ENCODE measurements around the gene AMPH.

AMPH gene

GRCh38 chr7:38507384-38507783, 123.8 kb downstream of the AMPH start:
- no peaks in the 10 kb centered on the region for H3K79me2 ChIP-seq (ENCODE audit: insufficient read depth, low read length)
- no peak overlapping the region for H3K4me2 ChIP-seq (ENCODE audit: low read depth, low read length, poor library complexity, severe bottlenecking)
- H3F3A ChIP-seq (ENCODE audit: insufficient read depth): no peaks in the 10 kb centered on the region
- H3K36me3 ChIP-seq (ENCODE audit: low read length): no peaks in the 10 kb centered on the region
- H3K9ac ChIP-seq (ENCODE audit: low read length): no peak overlapping the region
- H3K9me2 ChIP-seq (replicated peaks; ENCODE audit: insufficient read depth, low read length): no peaks in the 10 kb centered on the region
- H4K20me1 ChIP-seq (ENCODE audit: low read depth, low read length): no peaks in the 10 kb centered on the region
- TF ChIP-seq, protein P1, sequence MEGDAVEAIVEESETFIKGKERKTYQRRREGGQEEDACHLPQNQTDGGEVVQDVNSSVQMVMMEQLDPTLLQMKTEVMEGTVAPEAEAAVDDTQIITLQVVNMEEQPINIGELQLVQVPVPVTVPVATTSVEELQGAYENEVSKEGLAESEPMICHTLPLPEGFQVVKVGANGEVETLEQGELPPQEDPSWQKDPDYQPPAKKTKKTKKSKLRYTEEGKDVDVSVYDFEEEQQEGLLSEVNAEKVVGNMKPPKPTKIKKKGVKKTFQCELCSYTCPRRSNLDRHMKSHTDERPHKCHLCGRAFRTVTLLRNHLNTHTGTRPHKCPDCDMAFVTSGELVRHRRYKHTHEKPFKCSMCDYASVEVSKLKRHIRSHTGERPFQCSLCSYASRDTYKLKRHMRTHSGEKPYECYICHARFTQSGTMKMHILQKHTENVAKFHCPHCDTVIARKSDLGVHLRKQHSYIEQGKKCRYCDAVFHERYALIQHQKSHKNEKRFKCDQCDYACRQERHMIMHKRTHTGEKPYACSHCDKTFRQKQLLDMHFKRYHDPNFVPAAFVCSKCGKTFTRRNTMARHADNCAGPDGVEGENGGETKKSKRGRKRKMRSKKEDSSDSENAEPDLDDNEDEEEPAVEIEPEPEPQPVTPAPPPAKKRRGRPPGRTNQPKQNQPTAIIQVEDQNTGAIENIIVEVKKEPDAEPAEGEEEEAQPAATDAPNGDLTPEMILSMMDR (IDR thresholded peaks at IDR 0.05; ENCODE audit: insufficient read depth, low read length, poor library complexity, severe bottlenecking): no peak
- TF ChIP-seq EZH2phosphoT487 (conservative IDR thresholded peaks at IDR 0.05; ENCODE audit: low read length): no peak
- H3K27ac ChIP-seq (ENCODE audit: low read depth, low read length): no peak overlapping the region
- H3K9me3 ChIP-seq (ENCODE audit: insufficient read depth, low read length): no peaks in the 10 kb centered on the region
- H3K4me3 ChIP-seq (ENCODE audit: insufficient read depth, low read length, poor library complexity, severe bottlenecking): no peak overlapping the region
- no peak overlapping the region for H2AFZ ChIP-seq (ENCODE audit: low read depth, low read length, severe bottlenecking)
- H3K27me3 ChIP-seq (ENCODE audit: low read length): no peaks in the 10 kb centered on the region

- Histone ChIP-seq H2AFZ (ENCODE audit: low read depth, low read length, severe bottlenecking) (no peak overlapping the region), H3K79me2 (ENCODE audit: insufficient read depth, low read length) (no peaks in the 10 kb centered on the region), H3K9me3 (ENCODE audit: insufficient read depth, low read length) (no peaks in the 10 kb centered on the region), H3K9me2 (replicated peaks; ENCODE audit: insufficient read depth, low read length) (no peaks in the 10 kb centered on the region), H3F3A (ENCODE audit: insufficient read depth) (no peaks in the 10 kb centered on the region), H3K4me3 (ENCODE audit: insufficient read depth, low read length, poor library complexity, severe bottlenecking) (no peak overlapping the region), H4K20me1 (ENCODE audit: low read depth, low read length) (no peaks in the 10 kb centered on the region), H3K36me3 (ENCODE audit: low read length) (no peaks in the 10 kb centered on the region), H3K4me2 (ENCODE audit: low read depth, low read length, poor library complexity, severe bottlenecking) (no peak overlapping the region), H3K27ac (ENCODE audit: low read depth, low read length) (no peak overlapping the region), H3K27me3 (ENCODE audit: low read length) (no peaks in the 10 kb centered on the region), H3K9ac (ENCODE audit: low read length) (no peak overlapping the region)
- no peak for TF ChIP-seq EZH2phosphoT487 (conservative IDR thresholded peaks at IDR 0.05; ENCODE audit: low read length)
- TF ChIP-seq, protein P1 (IDR thresholded peaks at IDR 0.05; ENCODE audit: insufficient read depth, low read length, poor library complexity, severe bottlenecking): no peak
Measured at GRCh38 chr7:38506756-38507155, 124.4 kb downstream of the AMPH start.

DNA sequence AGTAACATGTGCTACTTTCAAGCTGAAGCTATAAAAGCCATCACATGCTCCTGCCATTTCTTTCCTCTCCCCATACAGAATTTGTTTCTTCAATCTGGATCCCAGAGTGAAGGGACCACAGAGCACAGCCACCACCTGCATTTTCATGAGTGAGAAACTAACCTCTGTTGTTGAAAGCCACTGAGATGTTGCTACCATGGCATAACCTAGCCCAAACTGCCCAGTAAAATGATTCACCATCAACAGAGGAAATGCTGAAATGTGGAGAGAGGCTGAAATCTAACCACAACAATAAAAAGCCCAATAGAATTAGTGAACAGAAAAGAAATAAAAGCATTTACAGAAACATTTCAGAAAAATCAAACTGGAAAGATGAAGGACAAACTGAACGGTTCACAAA, 125.2 kb downstream of the AMPH start:
- Histone ChIP-seq H3K9ac (ENCODE audit: low read length) (no peak overlapping the region), H3K9me2 (replicated peaks; ENCODE audit: insufficient read depth, low read length) (no peaks in the 10 kb centered on the region), H3K4me2 (ENCODE audit: low read depth, low read length, poor library complexity, severe bottlenecking) (no peak overlapping the region), H2AFZ (ENCODE audit: low read depth, low read length, severe bottlenecking) (no peak overlapping the region), H3K36me3 (ENCODE audit: low read length) (no peaks in the 10 kb centered on the region), H3K9me3 (ENCODE audit: insufficient read depth, low read length) (no peaks in the 10 kb centered on the region), H3K27me3 (ENCODE audit: low read length) (no peaks in the 10 kb centered on the region), H3K27ac (ENCODE audit: low read depth, low read length) (no peak overlapping the region), H4K20me1 (ENCODE audit: low read depth, low read length) (no peaks in the 10 kb centered on the region), H3K79me2 (ENCODE audit: insufficient read depth, low read length) (no peaks in the 10 kb centered on the region), H3K4me3 (ENCODE audit: insufficient read depth, low read length, poor library complexity, severe bottlenecking) (no peak overlapping the region), H3F3A (ENCODE audit: insufficient read depth) (no peaks in the 10 kb centered on the region)
- TF ChIP-seq, protein P1 (IDR thresholded peaks at IDR 0.05; ENCODE audit: insufficient read depth, low read length, poor library complexity, severe bottlenecking): no peak
- TF ChIP-seq EZH2phosphoT487 (conservative IDR thresholded peaks at IDR 0.05; ENCODE audit: low read length): no peak

All from SU-DHL-6 (cell line).